Choroid plexus epithelial cell (primary cell): ENCODE measurements around the gene ME3.

Experiments used
- DNase-seq: peaks from one replicate; pipeline ENCODE4 v3.0.0-alpha.2; 2010; ENCODE audit warnings: low read depth
- H3K4me3 ChIP-seq: 2 replicates; pipeline ENCODE4 v1.5.1; 2011; ENCODE audit warnings: low read depth, mild to moderate bottlenecking, control low read depth, low read length, moderate library complexity
- TF ChIP-seq, protein P1 (sequence below): conservative IDR thresholded peaks from 2 replicates; pipeline ENCODE4 v1.5.1; 2011; ENCODE audit warnings: low read depth, mild to moderate bottlenecking, control low read depth, inconsistent platforms, low read length, moderate library complexity

ME3 gene

DNA sequence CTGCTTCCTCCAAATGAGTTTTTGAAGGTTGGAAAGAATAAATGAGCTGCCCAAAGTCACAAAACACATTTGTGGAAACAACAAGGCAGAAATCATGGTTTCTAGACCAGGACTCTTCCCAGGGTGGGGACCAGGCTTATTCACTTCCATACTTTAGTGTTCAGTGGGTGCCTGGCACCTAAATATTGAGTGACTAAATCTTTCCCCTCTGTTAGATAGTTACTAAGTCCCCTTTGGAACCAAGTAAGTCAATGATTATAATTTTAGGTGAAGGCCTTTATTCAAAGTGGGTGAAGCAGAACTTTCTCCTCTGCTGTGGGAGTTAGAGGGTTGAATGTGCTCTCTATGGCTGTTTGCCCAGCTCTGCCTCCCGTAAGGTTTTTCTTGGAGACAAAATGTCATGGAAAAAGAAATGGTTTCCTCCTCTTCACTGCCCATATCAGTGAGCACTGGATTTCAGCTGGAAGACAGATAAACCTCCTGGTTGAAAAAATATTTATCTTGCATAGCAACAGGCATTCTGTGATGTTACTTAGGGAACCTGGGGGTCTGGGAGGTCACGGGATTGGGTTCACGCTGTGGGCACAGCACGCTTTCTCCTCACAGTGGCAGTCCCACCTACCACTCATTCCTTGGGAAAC, 179.9 kb downstream of the ME3 start:
- H3K4me3 ChIP-seq, result no peak overlapping the region
- no peak for DNase-seq
- TF ChIP-seq, protein P1, sequence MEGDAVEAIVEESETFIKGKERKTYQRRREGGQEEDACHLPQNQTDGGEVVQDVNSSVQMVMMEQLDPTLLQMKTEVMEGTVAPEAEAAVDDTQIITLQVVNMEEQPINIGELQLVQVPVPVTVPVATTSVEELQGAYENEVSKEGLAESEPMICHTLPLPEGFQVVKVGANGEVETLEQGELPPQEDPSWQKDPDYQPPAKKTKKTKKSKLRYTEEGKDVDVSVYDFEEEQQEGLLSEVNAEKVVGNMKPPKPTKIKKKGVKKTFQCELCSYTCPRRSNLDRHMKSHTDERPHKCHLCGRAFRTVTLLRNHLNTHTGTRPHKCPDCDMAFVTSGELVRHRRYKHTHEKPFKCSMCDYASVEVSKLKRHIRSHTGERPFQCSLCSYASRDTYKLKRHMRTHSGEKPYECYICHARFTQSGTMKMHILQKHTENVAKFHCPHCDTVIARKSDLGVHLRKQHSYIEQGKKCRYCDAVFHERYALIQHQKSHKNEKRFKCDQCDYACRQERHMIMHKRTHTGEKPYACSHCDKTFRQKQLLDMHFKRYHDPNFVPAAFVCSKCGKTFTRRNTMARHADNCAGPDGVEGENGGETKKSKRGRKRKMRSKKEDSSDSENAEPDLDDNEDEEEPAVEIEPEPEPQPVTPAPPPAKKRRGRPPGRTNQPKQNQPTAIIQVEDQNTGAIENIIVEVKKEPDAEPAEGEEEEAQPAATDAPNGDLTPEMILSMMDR, result no peak

DNA sequence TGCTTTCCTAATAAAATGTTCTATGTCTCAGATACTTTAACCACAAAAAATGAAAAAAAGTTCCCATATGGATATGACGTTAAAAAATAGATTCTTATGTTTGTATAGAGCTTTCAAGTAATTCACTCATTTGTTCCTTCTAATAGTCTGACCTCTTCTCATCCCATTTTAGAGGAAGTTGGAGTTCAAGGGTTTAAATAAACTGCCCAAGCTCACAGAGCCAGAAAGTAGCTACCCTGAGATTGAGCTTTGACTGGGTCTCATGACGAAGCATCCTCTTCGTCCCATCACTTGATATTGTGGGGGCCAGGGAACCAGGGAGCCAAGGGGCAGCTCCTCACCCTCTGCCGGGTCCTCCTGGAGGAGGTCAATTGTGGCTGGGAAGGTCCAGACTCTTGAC, 181.4 kb downstream of the ME3 start:
- peak; percentile 17 for DNase-seq
- no peak overlapping the region for H3K4me3 ChIP-seq
- TF ChIP-seq, protein P1, result no peak

DNA sequence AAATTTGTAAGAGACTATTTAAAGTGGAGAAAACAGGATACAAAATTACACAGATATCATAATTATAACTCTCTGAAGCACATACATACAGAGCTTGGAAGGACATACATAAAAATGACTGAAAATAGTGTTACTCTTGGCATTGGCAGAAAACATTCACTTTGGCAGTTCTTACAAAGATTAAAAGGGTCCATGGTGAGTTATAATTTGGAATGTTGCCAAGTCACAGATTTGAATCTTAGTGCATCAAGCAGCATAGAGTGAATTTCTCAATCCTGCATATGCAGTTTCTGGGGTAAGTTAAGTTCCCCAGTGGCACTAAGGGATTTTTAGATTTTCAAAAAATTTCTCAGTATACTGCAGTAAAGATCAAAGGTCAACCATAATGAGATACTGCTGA, 181.8 kb downstream of the ME3 start:
- TF ChIP-seq, protein P1, result no peak
- DNase-seq, result peak; percentile 47
- H3K4me3 ChIP-seq, result no peak overlapping the region

DNA sequence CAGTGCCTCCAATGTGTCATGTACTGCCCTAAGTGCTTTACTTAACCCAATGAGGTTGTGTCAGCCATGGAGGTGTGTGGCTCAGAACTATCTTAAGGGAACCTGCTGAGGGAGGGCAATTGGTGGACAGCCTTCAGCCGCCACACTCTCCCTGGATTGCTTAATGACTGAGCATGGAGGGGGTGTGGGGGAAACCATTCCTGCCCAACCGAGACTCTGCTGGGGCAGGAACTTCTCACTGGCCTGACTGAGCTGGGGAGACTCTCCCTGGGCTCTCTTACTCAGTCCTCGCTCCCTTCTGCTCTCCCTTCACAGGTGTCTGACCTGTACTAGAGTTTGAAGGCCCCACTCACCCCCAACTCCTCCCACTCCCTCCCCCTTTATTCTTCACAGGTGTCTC, 183.0 kb downstream of the ME3 start:
- no peak overlapping the region for H3K4me3 ChIP-seq
- no peak for DNase-seq
- TF ChIP-seq, protein P1, result no peak

DNA sequence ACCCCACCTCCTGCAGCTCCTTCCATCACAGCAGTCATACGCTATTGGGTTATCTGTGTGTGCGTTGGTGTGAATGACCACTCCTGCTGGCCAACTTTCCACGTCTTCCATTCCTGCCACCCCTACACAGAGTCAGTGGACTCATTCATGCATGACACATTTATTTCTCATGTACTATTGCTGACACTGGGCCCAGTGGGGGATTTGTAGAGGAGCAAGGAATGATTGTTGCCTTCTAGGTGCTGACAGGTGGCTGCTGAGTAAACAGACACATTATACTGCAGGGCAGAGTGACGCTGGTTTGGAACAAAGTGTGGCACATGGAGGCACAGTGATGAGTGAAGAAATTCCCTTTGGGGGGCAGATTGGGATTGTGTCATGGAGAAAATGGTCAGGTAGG, 183.9 kb downstream of the ME3 start:
- no peak for DNase-seq
- no peak overlapping the region for H3K4me3 ChIP-seq
- TF ChIP-seq, protein P1, result no peak

DNA sequence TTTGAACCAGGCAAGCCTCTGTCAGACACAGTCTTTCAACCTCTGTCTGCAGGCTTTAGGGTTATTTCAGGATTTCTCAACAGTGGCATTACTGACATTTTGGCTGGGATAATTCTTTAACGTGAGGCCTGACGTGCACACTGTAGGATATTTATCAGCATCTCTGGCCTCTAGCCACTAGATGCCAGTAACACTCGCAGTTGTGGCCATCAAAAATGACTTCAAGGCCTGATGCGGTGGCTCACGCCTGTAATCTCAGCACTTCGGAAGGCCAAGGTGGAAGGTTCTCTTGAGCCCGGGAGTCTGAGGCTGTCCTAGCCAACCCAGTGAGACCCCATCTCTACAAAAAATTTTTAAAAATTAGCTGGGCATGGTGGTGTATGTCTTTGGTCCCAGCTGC, 184.7 kb downstream of the ME3 start:
- H3K4me3 ChIP-seq, result no peak overlapping the region
- DNase-seq, result no peak
- TF ChIP-seq, protein P1, result no peak

DNA sequence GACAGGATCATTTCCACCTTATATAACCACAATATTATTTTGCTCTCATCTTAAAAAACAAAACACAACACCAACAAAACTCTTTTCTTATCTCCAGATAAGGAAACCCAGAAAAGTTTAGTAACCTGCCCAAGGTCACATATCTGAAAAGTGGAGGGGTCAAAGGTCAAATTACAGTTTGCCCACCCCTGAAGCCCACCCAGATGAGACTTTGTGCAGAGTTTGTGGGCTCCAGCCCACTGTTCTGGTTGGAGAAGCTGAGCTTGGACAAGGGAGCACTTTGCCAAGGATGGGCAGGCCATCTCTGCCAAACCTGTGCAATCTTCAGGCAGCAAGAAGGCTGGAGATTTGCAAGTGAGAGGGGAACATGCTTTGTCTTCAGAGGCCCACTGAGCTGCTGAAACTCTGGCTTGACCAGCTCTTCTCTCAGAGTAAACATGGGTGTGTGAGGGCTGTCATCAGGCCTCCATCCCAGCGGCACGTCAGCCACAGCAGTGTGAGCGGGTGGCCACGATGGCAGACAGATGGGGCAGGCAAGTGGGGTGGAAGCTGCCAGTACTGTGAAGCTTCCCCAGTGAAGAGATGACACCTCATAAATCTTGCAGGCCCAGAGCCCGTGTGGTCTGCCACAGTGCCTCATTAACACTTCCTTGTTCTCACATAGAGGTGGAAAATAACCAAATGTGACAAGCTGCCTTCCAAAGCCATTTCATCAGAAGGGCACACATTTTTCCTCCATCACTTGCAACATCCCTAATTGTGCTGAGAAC, 186.0 kb downstream of the ME3 start:
- TF ChIP-seq, protein P1, result no peak
- DNase-seq, result no peak
- H3K4me3 ChIP-seq, result no peak overlapping the region
